H1 (cell line): Measurements from ENCODE around the gene NTN4.

ENCODE experiments used
- BACH1 ChIP-seq: IDR thresholded peaks from 2 replicates; pipeline ENCODE4 v1.6.1; 2012; ENCODE audit warnings: low read length, improper control_type of control experiment
- CEBPB ChIP-seq: IDR thresholded peaks from 2 replicates; pipeline ENCODE4 v1.6.1; 2012; ENCODE audit warnings: low read depth, low read length
- JUN ChIP-seq: IDR thresholded peaks from 2 replicates; pipeline ENCODE4 v1.6.1; 2011; ENCODE audit warnings: low read depth, mild to moderate bottlenecking, improper control_type of control experiment, low read length
- PHF8 ChIP-seq: fragments of 200-600 bp; sonication (generic); conservative IDR thresholded peaks from 2 replicates; pipeline ENCODE4 v1.7.1; 2012; ENCODE audit warnings: low read depth, mild to moderate bottlenecking, inconsistent platforms, low read length, moderate library complexity
- POLR2A ChIP-seq, 2 experiments: IDR thresholded peaks; 1 replicate in 1 of 2; 2 replicates in 1 of 2; pipeline ENCODE4 v1.6.1; 2011; ENCODE audit warnings: low read depth in 2 of 2, low read length in 2 of 2, mild to moderate bottlenecking in 2 of 2; ENCODE audit errors: control extremely low read depth in 1 of 2
- POLR2AphosphoS5 ChIP-seq: IDR thresholded peaks from 2 replicates; pipeline ENCODE4 v1.6.1; 2011; ENCODE audit warnings: low read depth, low read length
- TBP ChIP-seq: IDR thresholded peaks from 2 replicates; pipeline ENCODE4 v1.6.1; 2011; ENCODE audit warnings: low read depth, low read length, improper control_type of control experiment
- TF ChIP-seq, protein P1 (sequence below), 3 experiments: IDR thresholded peaks; 1 replicate in 2 of 3; 2 replicates in 1 of 3; pipeline versions ENCODE4 v1.5.1 to v1.6.1; 2011; ENCODE audit warnings: low read length in 3 of 3, mild to moderate bottlenecking in 3 of 3, inconsistent platforms in 2 of 3, low read depth in 1 of 3, moderate library complexity in 1 of 3; ENCODE audit not compliant: insufficient read depth in 1 of 3; ENCODE audit errors: control extremely low read depth in 1 of 3
- TF ChIP-seq, protein P2 (sequence below): IDR thresholded peaks from 2 replicates; pipeline ENCODE4 v1.6.1; 2012; ENCODE audit warnings: inconsistent platforms

DNA sequence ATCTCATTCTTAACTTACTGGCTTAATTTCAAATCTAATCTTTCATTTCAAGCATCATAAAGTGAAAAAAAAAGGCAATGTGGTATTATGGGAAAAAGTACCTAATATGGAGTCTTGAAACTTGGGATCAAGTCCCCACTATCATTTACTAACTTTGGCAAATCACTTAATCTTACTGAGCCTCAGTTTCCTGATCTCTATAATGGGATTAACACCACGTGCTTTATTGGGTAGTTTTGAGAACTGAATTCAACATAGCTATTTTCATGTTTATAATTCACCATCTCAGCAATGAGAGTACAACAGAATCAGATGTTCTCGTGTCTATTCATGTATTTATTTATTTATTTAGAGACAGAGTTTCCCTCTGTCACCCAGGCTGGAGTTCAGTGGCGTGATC is 78.3 kb downstream of the NTN4 start:
- TF ChIP-seq CEBPB: no peak
- no peak for TF ChIP-seq POLR2AphosphoS5
- TF ChIP-seq, protein P1, sequence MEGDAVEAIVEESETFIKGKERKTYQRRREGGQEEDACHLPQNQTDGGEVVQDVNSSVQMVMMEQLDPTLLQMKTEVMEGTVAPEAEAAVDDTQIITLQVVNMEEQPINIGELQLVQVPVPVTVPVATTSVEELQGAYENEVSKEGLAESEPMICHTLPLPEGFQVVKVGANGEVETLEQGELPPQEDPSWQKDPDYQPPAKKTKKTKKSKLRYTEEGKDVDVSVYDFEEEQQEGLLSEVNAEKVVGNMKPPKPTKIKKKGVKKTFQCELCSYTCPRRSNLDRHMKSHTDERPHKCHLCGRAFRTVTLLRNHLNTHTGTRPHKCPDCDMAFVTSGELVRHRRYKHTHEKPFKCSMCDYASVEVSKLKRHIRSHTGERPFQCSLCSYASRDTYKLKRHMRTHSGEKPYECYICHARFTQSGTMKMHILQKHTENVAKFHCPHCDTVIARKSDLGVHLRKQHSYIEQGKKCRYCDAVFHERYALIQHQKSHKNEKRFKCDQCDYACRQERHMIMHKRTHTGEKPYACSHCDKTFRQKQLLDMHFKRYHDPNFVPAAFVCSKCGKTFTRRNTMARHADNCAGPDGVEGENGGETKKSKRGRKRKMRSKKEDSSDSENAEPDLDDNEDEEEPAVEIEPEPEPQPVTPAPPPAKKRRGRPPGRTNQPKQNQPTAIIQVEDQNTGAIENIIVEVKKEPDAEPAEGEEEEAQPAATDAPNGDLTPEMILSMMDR (IDR thresholded peaks at IDR 0.05; ENCODE audit: control extremely low read depth in 1 of 3, insufficient read depth in 1 of 3, low read depth in 1 of 3, low read length in 3 of 3): no peak
- TF ChIP-seq PHF8: no peak
- TF ChIP-seq, protein P2, sequence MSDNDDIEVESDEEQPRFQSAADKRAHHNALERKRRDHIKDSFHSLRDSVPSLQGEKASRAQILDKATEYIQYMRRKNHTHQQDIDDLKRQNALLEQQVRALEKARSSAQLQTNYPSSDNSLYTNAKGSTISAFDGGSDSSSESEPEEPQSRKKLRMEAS: no peak
- TF ChIP-seq JUN: no peak
- no peak for TF ChIP-seq POLR2A (IDR thresholded peaks at IDR 0.05; ENCODE audit: control extremely low read depth in 1 of 2, low read depth in 2 of 2, low read length in 2 of 2)
- TF ChIP-seq TBP: no peak
- TF ChIP-seq BACH1: no peak
